Measurements from ENCODE around the gene SMYD3. TPM values are rescaled to one million over a fixed set of nuclear protein-coding genes. Genes with fewer than 3 reads are reported as not detected.

The SMYD3 gene
- total RNA-seq, 1 experiment from 2014 or later = 29.6 TPM

GRCh38 chr1:245888809-245889208, 618.3 kb downstream of the SMYD3 start:
- Histone ChIP-seq H3K4me2 (no peak overlapping the region), H3K4me1 (replicated peaks; ENCODE audit: insufficient read depth) (no peaks in the 10 kb centered on the region), H3K27me3 (ENCODE audit: insufficient read depth, low read depth) (no peaks in the 10 kb centered on the region), H3K79me2 (ENCODE audit: low read depth) (no peaks in the 10 kb centered on the region), H4K20me1 (ENCODE audit: insufficient read depth) (no peaks in the 10 kb centered on the region), H3F3A (ENCODE audit: insufficient read depth, low read depth) (no peaks in the 10 kb centered on the region), H3K9me2 (ENCODE audit: insufficient read depth) (no peaks in the 10 kb centered on the region), H3K4me3 (no peak overlapping the region), H2AFZ (no peak overlapping the region), H3K9me3 (ENCODE audit: insufficient read depth, low read depth) (no peaks in the 10 kb centered on the region), H3K36me3 (ENCODE audit: low read depth) (no peaks in the 10 kb centered on the region), H3K27ac (no peak overlapping the region)
- POLR2A ChIA-PET (ENCODE audit: unreplicated experiment) = no interaction called here
- no peak for DNase-seq
- BruUV-seq (replicated peaks) = no TSS peak
- CTCF ChIA-PET = no interaction called here
- intact Hi-C loops (cut with micrococcal nuclease; ENCODE audit: unreplicated experiment) = no loop called here
- TF ChIP-seq, protein P1, sequence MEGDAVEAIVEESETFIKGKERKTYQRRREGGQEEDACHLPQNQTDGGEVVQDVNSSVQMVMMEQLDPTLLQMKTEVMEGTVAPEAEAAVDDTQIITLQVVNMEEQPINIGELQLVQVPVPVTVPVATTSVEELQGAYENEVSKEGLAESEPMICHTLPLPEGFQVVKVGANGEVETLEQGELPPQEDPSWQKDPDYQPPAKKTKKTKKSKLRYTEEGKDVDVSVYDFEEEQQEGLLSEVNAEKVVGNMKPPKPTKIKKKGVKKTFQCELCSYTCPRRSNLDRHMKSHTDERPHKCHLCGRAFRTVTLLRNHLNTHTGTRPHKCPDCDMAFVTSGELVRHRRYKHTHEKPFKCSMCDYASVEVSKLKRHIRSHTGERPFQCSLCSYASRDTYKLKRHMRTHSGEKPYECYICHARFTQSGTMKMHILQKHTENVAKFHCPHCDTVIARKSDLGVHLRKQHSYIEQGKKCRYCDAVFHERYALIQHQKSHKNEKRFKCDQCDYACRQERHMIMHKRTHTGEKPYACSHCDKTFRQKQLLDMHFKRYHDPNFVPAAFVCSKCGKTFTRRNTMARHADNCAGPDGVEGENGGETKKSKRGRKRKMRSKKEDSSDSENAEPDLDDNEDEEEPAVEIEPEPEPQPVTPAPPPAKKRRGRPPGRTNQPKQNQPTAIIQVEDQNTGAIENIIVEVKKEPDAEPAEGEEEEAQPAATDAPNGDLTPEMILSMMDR (conservative IDR thresholded peaks at IDR 0.05) = peak; percentile 62
- TF ChIP-seq EZH2 (IDR thresholded peaks at IDR 0.05; ENCODE audit: low read depth) = no peak

GRCh38 chr1:245887829-245888228, 619.2 kb downstream of the SMYD3 start:
- intact Hi-C loops (cut with micrococcal nuclease; ENCODE audit: unreplicated experiment) = no loop called here
- POLR2A ChIA-PET (ENCODE audit: unreplicated experiment) = no interaction called here

GRCh38 chr1:245881767-245882391, 625.2 kb downstream of the SMYD3 start:
- Histone ChIP-seq H2AFZ (no peak overlapping the region), H3K36me3 (ENCODE audit: low read depth) (no peaks in the 10 kb centered on the region), H3K4me2 (no peak overlapping the region), H3F3A (ENCODE audit: insufficient read depth, low read depth) (no peaks in the 10 kb centered on the region), H3K9me2 (ENCODE audit: insufficient read depth) (no peaks in the 10 kb centered on the region), H3K27ac (no peak overlapping the region), H3K9me3 (ENCODE audit: insufficient read depth, low read depth) (no peaks in the 10 kb centered on the region), H3K4me1 (replicated peaks; ENCODE audit: insufficient read depth) (no peaks in the 10 kb centered on the region), H3K27me3 (ENCODE audit: insufficient read depth, low read depth) (no peaks in the 10 kb centered on the region), H4K20me1 (ENCODE audit: insufficient read depth) (no peaks in the 10 kb centered on the region), H3K4me3 (no peak overlapping the region), H3K79me2 (ENCODE audit: low read depth) (no peaks in the 10 kb centered on the region)
- no peak for DNase-seq
- intact Hi-C loops (cut with micrococcal nuclease; ENCODE audit: unreplicated experiment) = no loop called here
- no TSS peak for BruUV-seq (replicated peaks)
- TF ChIP-seq, protein P1 (conservative IDR thresholded peaks at IDR 0.05) = no peak
- TF ChIP-seq EZH2 (IDR thresholded peaks at IDR 0.05; ENCODE audit: low read depth) = no peak
- CTCF ChIA-PET = no interaction called here
- POLR2A ChIA-PET (ENCODE audit: unreplicated experiment) = no interaction called here

More at GRCh38 chr1:245887829-245888228, 619.2 kb downstream of the SMYD3 start:
- DNase-seq = no peak
- H3K4me1 ChIP-seq (replicated peaks; ENCODE audit: insufficient read depth) = no peaks in the 10 kb centered on the region
- no peaks in the 10 kb centered on the region for H3K79me2 ChIP-seq (ENCODE audit: low read depth)
- H3K4me3 ChIP-seq = no peak overlapping the region
- H4K20me1 ChIP-seq (ENCODE audit: insufficient read depth) = no peaks in the 10 kb centered on the region
- no peaks in the 10 kb centered on the region for H3K27me3 ChIP-seq (ENCODE audit: insufficient read depth, low read depth)
- H3K27ac ChIP-seq = no peak overlapping the region
- no peaks in the 10 kb centered on the region for H3K9me2 ChIP-seq (ENCODE audit: insufficient read depth)
- BruUV-seq (replicated peaks) = no TSS peak
- TF ChIP-seq, protein P1 (conservative IDR thresholded peaks at IDR 0.05) = no peak
- no peak for TF ChIP-seq EZH2 (IDR thresholded peaks at IDR 0.05; ENCODE audit: low read depth)
- no peak overlapping the region for H2AFZ ChIP-seq
- H3K9me3 ChIP-seq (ENCODE audit: insufficient read depth, low read depth) = no peaks in the 10 kb centered on the region
- H3K36me3 ChIP-seq (ENCODE audit: low read depth) = no peaks in the 10 kb centered on the region
- CTCF ChIA-PET = interaction anchor here (0.6 kb wide), 1 partner anchor 489 kb away, joined by 8 read pairs; no protein-coding TSS in a partner anchor
- no peak overlapping the region for H3K4me2 ChIP-seq
- H3F3A ChIP-seq (ENCODE audit: insufficient read depth, low read depth) = no peaks in the 10 kb centered on the region
